ENCODE measurements around the gene BTBD16.

- TF ChIP-seq, protein P1, sequence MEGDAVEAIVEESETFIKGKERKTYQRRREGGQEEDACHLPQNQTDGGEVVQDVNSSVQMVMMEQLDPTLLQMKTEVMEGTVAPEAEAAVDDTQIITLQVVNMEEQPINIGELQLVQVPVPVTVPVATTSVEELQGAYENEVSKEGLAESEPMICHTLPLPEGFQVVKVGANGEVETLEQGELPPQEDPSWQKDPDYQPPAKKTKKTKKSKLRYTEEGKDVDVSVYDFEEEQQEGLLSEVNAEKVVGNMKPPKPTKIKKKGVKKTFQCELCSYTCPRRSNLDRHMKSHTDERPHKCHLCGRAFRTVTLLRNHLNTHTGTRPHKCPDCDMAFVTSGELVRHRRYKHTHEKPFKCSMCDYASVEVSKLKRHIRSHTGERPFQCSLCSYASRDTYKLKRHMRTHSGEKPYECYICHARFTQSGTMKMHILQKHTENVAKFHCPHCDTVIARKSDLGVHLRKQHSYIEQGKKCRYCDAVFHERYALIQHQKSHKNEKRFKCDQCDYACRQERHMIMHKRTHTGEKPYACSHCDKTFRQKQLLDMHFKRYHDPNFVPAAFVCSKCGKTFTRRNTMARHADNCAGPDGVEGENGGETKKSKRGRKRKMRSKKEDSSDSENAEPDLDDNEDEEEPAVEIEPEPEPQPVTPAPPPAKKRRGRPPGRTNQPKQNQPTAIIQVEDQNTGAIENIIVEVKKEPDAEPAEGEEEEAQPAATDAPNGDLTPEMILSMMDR (IDR thresholded peaks at IDR 0.05) = no peak
- TF ChIP-seq ESRRA (CRISPR knock-in tag; IDR thresholded peaks at IDR 0.05; ENCODE audit: borderline replicate concordance) (no peak), IRF1 (CRISPR knock-in tag; IDR thresholded peaks at IDR 0.05) (no peak), E2F5 (CRISPR knock-in tag; IDR thresholded peaks at IDR 0.05) (no peak), ZNF219 (CRISPR knock-in tag; IDR thresholded peaks at IDR 0.05; ENCODE audit: borderline replicate concordance) (no peak)
- TF ChIP-seq, protein P2, sequence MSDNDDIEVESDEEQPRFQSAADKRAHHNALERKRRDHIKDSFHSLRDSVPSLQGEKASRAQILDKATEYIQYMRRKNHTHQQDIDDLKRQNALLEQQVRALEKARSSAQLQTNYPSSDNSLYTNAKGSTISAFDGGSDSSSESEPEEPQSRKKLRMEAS (CRISPR knock-in tag; IDR thresholded peaks at IDR 0.05) = no peak
These were observed 52.1 kb downstream of the BTBD16 start for GRCh38 chr10:122323189-122323588.
